Measurements from ENCODE around the gene SUGCT. TPM values are rescaled to one million over a fixed set of nuclear protein-coding genes. Genes with fewer than 3 reads are reported as not detected.

The SUGCT gene
- total and polyA plus RNA-seq, 2 of the 8 experiments (the other 6 are each of a cell fraction or from before 2014, with no cell fraction given), result 2.8 to 5.4 TPM

GRCh38 chr7:40463446-40463845 is 328.6 kb downstream of the SUGCT start:
- Histone ChIP-seq H3K4me2 (ENCODE audit: insufficient read depth in 1 of 2, low read depth in 2 of 2, low read length in 2 of 2) (no peak overlapping the region), H3K4ac (replicated peaks; ENCODE audit: insufficient read length, low read depth, low read length) (no peak overlapping the region), H3K36me3 (ENCODE audit: control insufficient read depth in 2 of 4, insufficient read depth in 4 of 4, low read length in 3 of 4) (no peaks in the 10 kb centered on the region), H2BK15ac (ENCODE audit: low read length) (no peak overlapping the region), H3K27me3 (replicated peaks in 1 of 4; ENCODE audit: control insufficient read depth in 3 of 4, extremely low read depth in 1 of 4, insufficient read depth in 3 of 4, low read length in 3 of 4) (no peaks in the 10 kb centered on the region), H3K79me2 (ENCODE audit: control insufficient read depth in 1 of 2, insufficient read depth in 2 of 2, low read length in 2 of 2) (no peaks in the 10 kb centered on the region), H2BK20ac (ENCODE audit: low read length) (no peak overlapping the region), H2BK120ac (replicated peaks; ENCODE audit: low read depth, low read length) (no peak overlapping the region), H3K18ac (ENCODE audit: extremely low read depth, low read length) (no peak overlapping the region), H3K23ac (ENCODE audit: insufficient read length) (no peak overlapping the region), H3K14ac (ENCODE audit: insufficient read length) (no peak overlapping the region), H3K27ac (ENCODE audit: low read depth, low read length) (no peak overlapping the region), H3K4me1 (replicated peaks in 1 of 4; ENCODE audit: control insufficient read depth in 3 of 4, insufficient read depth in 4 of 4, low read length in 3 of 4) (no peaks in the 10 kb centered on the region), H3K9ac (replicated peaks in 1 of 4; ENCODE audit: extremely low read depth in 1 of 4, low read depth in 3 of 4, low read length in 3 of 4) (no peak overlapping the region), H4K5ac (ENCODE audit: insufficient read length, low read depth, low read length) (no peak overlapping the region), H3K4me3 (ENCODE audit: extremely low read depth in 1 of 4, insufficient read depth in 2 of 4, low read depth in 3 of 4, low read length in 4 of 4) (no peak overlapping the region), H4K20me1 (replicated peaks in 1 of 2; ENCODE audit: control insufficient read depth in 1 of 2, insufficient read depth in 2 of 2, low read length in 2 of 2) (no peaks in the 10 kb centered on the region), H4K8ac (ENCODE audit: extremely low read depth, insufficient read depth, low read length) (no peak overlapping the region), H3K9me3 (ENCODE audit: insufficient read depth in 2 of 2, low read depth in 1 of 2, low read length in 1 of 2) (no peaks in the 10 kb centered on the region), H2BK5ac (ENCODE audit: low read depth, low read length) (no peak overlapping the region), H2BK12ac (ENCODE audit: low read depth, low read length) (no peak overlapping the region), H2AFZ (ENCODE audit: low read length) (no peak overlapping the region), H4K91ac (replicated peaks; ENCODE audit: insufficient read length, low read length) (no peak overlapping the region), H3K56ac (replicated peaks; ENCODE audit: insufficient read length, low read depth, low read length) (no peak overlapping the region), H2AK5ac (ENCODE audit: low read depth, low read length) (no peak overlapping the region), H3K23me2 (ENCODE audit: low read depth, low read length) (no peaks in the 10 kb centered on the region), H3K79me1 (ENCODE audit: low read depth, low read length) (no peaks in the 10 kb centered on the region)
- ChIA-PET CTCF (ENCODE audit: partially characterized antibody) (interaction anchor here (0.6 to 1.7 kb wide), 2 partner anchors 44 to 397 kb away, joined by 3 to 5 read pairs; no protein-coding TSS in a partner anchor), POLR2A (ENCODE audit: partially characterized antibody) (no interaction called here)
- no peak for FAIRE-seq
- no peak for DNase-seq (ENCODE audit: low read depth in 1 of 2, low spot score in 2 of 2)
- WGBS, 2 experiments (ENCODE audit: extremely low coverage in 1 of 2, insufficient coverage in 1 of 2, insufficient read length in 1 of 2, insufficient replicate concordance in 2 of 2, low coverage in 1 of 2, low lambda C conversion rate in 2 of 2, missing lambda C conversion rate in 1 of 2), result 92% methylated on average over 4 of the region's 4 CpGs; no CpG with 5 or more reads in 1 of the 2 experiments
- TF ChIP-seq SRF (IDR thresholded peaks at IDR 0.05; ENCODE audit: low read depth, low read length) (no peak), RFX5 (IDR thresholded peaks at IDR 0.05; ENCODE audit: borderline replicate concordance, low read depth, low read length) (no peak), MAFK (IDR thresholded peaks at IDR 0.05; ENCODE audit: low read depth, low read length) (no peak), CHD2 (IDR thresholded peaks at IDR 0.05; ENCODE audit: low read length) (no peak), TAF1 (IDR thresholded peaks at IDR 0.05; ENCODE audit: low read depth, low read length) (no peak), POLR2AphosphoS5 (IDR thresholded peaks at IDR 0.05; ENCODE audit: low read depth, low read length) (no peak), SIX5 (IDR thresholded peaks at IDR 0.05; ENCODE audit: low read depth, low read length) (no peak), SUZ12 (IDR thresholded peaks at IDR 0.05; ENCODE audit: low read length) (no peak), EP300 (IDR thresholded peaks at IDR 0.05; ENCODE audit: borderline replicate concordance in 1 of 2, low read depth in 2 of 2, low read length in 2 of 2) (no peak), TBP (IDR thresholded peaks at IDR 0.05; ENCODE audit: low read depth, low read length) (no peak), CTBP2 (IDR thresholded peaks at IDR 0.05; ENCODE audit: borderline replicate concordance, insufficient read depth, insufficient read length, low read length) (no peak)
- TF ChIP-seq, protein P1, sequence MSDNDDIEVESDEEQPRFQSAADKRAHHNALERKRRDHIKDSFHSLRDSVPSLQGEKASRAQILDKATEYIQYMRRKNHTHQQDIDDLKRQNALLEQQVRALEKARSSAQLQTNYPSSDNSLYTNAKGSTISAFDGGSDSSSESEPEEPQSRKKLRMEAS (IDR thresholded peaks at IDR 0.05), result no peak
- TF ChIP-seq, protein P2, sequence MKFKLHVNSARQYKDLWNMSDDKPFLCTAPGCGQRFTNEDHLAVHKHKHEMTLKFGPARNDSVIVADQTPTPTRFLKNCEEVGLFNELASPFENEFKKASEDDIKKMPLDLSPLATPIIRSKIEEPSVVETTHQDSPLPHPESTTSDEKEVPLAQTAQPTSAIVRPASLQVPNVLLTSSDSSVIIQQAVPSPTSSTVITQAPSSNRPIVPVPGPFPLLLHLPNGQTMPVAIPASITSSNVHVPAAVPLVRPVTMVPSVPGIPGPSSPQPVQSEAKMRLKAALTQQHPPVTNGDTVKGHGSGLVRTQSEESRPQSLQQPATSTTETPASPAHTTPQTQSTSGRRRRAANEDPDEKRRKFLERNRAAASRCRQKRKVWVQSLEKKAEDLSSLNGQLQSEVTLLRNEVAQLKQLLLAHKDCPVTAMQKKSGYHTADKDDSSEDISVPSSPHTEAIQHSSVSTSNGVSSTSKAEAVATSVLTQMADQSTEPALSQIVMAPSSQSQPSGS (IDR thresholded peaks at IDR 0.05; ENCODE audit: low read length), result no peak
